ENCODE data around the gene NOL12. TPM values are rescaled to one million over a fixed set of nuclear protein-coding genes. Genes with fewer than 3 reads are reported as not detected.

The NOL12 gene
- total RNA-seq, 1 donor from 2014 or later, result 59.0 TPM

DNA sequence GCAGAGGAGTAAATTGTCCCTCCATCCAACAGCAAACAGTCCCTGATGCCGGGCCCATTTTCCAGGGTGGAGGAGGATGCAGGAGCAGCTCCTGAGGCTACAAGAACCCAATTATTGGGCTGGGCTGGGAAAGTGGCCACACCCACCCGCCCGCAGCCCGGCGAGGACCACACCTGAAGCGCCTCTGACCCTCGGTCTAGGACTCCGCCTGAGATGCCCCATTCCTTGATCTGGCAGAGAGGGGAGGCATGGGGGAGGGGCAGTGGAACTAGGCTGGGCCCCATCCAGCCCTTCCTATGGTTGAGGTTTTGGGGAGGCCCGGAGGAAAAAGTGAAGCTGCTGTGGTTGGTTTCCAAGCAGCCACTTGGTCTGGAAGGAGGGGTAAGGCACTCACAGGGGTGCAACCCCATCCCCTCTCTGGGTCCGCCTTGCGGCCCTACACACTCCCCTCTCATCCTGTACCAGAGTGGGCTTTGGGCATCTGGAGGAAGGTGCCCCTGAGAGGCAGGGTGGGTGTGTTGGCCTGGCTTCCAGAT is 13.2 kb upstream of the NOL12 start:
- Histone ChIP-seq H3K36me3 (ENCODE audit: control insufficient read depth, insufficient read depth, low read length) (no peaks in the 10 kb centered on the region), H3K4me3 (ENCODE audit: low read depth, low read length) (no peak overlapping the region), H3K27me3 (ENCODE audit: control insufficient read depth, insufficient read depth, low read length) (no peaks in the 10 kb centered on the region)
- TF ChIP-seq, protein P1, sequence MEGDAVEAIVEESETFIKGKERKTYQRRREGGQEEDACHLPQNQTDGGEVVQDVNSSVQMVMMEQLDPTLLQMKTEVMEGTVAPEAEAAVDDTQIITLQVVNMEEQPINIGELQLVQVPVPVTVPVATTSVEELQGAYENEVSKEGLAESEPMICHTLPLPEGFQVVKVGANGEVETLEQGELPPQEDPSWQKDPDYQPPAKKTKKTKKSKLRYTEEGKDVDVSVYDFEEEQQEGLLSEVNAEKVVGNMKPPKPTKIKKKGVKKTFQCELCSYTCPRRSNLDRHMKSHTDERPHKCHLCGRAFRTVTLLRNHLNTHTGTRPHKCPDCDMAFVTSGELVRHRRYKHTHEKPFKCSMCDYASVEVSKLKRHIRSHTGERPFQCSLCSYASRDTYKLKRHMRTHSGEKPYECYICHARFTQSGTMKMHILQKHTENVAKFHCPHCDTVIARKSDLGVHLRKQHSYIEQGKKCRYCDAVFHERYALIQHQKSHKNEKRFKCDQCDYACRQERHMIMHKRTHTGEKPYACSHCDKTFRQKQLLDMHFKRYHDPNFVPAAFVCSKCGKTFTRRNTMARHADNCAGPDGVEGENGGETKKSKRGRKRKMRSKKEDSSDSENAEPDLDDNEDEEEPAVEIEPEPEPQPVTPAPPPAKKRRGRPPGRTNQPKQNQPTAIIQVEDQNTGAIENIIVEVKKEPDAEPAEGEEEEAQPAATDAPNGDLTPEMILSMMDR (IDR thresholded peaks at IDR 0.05; ENCODE audit: insufficient read depth, low read length, poor library complexity, severe bottlenecking), result no peak
- DNase-seq (ENCODE audit: low read depth), result no peak

DNA sequence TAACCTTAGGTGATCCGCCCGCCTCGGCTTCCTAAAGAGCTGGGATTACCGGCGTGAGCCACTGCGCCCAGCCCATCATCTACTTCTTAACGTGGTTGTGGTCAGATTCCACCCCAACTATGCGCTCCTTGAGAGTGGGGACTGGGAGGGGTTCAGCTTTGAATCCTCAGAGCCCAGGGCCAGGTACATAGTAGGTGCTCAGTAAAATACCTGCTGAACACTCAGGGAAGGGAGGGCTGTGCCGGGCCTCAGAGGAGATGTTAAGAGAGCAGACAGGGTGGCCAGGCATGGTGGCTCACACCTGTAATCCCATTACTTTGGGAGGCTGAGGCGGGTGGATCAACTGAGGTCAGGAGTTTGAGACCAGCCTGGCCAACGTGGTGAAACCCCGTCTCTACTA is 11.9 kb upstream of the NOL12 start:
- H3K27me3 ChIP-seq (ENCODE audit: control insufficient read depth, insufficient read depth, low read length), result no peaks in the 10 kb centered on the region
- H3K36me3 ChIP-seq (ENCODE audit: control insufficient read depth, insufficient read depth, low read length), result peaks cover 2% of the 10 kb centered on the region
- no peak for DNase-seq (ENCODE audit: low read depth)
- TF ChIP-seq, protein P1 (IDR thresholded peaks at IDR 0.05; ENCODE audit: insufficient read depth, low read length, poor library complexity, severe bottlenecking), result no peak
- no peak overlapping the region for H3K4me3 ChIP-seq (ENCODE audit: low read depth, low read length)

DNA sequence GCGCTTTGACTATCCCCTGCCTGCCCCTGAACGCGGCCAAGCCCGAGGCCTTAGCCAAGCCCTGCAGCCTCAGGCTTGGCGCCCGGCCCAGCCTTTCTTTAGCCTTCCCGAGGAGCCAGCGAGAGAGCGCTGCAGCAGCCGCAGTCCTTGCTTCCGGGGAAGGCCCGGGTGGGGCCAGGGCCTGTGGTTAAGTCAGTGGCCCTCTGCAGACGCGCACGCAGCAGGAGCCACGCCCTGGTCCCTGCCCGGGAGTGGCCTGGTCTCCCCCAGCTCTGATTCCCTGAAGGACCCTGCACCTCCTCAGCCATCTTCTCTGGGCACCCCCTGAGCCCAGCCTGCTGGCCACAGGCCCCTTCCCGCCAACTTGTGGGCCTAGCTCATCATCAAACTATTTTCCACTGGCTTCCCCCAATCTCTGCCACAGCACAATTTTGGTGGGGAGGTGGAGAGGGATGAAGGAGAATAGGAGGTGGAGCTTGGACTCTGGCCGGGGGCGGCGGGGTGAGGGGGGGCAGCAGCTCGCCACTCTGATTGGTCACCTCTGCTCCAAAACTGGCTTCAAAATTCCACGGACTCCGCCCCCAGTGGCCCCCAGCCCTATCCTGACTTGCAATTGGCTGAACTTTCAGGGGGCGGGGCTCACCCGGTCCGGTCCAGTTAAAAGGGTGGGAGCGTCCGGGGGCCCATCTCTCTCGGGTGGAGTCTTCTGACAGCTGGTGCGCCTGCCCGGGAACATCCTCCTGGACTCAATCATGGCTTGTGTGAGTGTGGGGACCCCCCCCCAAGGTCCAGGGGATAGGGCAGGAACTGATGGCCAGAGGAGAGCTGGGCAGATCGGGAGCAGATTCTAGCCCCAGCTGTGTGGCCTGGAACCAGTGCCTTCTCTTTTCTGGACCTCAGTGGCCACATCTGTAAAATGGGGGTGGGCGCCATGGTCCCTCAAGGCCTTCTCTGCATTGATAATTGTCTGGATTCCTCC is 10.9 kb upstream of the NOL12 start, which contains the start of gene LGALS1:
LGALS1 (plus strand) TSS at position 686 of the 979 bp plus-strand sequence; CDS start at position 753, 67 bp downstream.
- no peaks in the 10 kb centered on the region for H3K27me3 ChIP-seq (ENCODE audit: control insufficient read depth, insufficient read depth, low read length)
- TF ChIP-seq, protein P1 (IDR thresholded peaks at IDR 0.05; ENCODE audit: insufficient read depth, low read length, poor library complexity, severe bottlenecking), result peak; percentile 22
- DNase-seq (ENCODE audit: low read depth), result peak; percentile 79

DNA sequence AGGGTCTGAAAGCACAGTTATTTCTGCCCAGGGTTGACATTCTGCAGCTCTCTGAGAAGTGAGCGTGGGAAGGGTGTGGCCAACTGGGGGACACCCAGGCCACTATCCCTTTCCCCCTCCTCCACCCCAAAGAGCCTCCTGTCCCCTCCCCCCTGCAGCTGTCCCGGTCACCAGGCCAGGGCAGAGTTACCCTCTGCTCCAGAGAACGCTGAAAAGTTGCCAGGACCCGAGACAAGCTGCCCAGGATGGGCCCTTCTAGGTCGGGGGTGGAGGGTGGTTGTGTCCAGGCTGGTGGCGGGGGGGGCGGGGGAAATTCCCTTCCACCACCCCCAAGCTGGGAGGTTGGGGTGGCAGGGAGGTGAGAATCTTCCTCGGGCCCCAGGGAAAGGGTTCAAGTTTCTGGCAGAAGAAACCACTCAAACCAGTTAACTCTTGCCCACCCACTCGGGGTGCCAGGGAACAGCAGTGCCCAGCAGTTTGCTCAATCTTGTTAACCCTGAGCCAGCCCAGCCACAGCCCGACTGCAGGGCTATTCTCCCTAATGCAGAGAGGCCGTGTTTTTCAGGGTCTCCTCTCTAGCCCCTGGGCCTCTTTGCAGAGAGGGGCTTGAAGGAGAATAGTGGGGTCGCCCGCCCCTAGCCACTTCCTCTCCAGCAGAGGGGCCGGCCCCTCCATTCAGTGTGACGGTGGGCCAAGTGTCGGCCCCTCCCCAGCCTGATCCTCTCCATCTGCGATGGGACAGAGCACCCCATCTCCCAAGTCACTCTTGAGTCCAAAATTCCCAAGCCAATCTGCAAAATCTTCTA is 10.0 kb upstream of the NOL12 start:
- DNase-seq (ENCODE audit: low read depth), result no peak
- Histone ChIP-seq H3K27me3 (ENCODE audit: control insufficient read depth, insufficient read depth, low read length) (no peaks in the 10 kb centered on the region), H3K36me3 (ENCODE audit: control insufficient read depth, insufficient read depth, low read length) (peaks cover 2% of the 10 kb centered on the region), H3K4me3 (ENCODE audit: low read depth, low read length) (peak overlapping the region; percentile 50)
- TF ChIP-seq, protein P1 (IDR thresholded peaks at IDR 0.05; ENCODE audit: insufficient read depth, low read length, poor library complexity, severe bottlenecking), result no peak

More for the DNA sequence above, 10.9 kb upstream of the NOL12 start, which contains the start of gene LGALS1:
- peak within 1 kb of the TSS; percentile 50 for H3K4me3 ChIP-seq (ENCODE audit: low read depth, low read length)
- peaks cover 2% of the 10 kb centered on the region for H3K36me3 ChIP-seq (ENCODE audit: control insufficient read depth, insufficient read depth, low read length)

DNA sequence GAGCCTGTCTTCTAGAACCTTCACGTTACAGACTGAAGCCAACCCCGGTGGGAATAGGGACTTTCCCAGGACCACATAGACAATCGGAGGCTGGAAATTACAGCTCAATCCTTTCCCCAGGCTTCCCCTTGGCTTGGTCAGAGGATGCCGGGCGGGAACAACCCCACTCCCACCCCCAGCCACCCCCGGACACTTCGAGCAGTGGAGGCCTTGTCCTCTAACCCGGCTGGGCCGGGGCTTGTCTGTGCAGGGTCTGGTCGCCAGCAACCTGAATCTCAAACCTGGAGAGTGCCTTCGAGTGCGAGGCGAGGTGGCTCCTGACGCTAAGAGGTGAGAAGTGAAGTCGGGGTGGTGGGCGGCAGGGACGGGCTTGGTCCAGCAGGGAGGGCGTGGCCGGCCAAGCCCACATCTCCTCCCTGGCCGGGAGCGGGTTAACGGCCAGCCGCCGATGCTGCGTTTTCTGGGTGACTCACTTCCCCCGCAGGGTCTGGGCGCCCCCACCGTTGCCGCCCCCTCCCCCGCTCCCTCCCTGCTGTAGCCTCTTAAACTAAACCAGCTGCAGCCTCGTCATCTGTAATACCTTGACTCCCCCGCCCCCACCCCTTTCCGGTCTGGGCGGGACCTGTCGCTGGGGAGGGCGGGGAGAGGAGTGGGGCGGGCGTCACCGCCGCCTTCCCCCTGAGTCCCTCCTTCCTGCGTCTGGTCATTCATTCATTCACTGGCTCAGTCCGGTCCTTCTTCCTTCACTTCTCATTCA is 9.2 kb upstream of the NOL12 start:
- TF ChIP-seq, protein P1 (IDR thresholded peaks at IDR 0.05; ENCODE audit: insufficient read depth, low read length, poor library complexity, severe bottlenecking), result no peak
- H3K27me3 ChIP-seq (ENCODE audit: control insufficient read depth, insufficient read depth, low read length), result no peaks in the 10 kb centered on the region
- DNase-seq (ENCODE audit: low read depth), result peak; percentile 77
- peak overlapping the region; percentile 50 for H3K4me3 ChIP-seq (ENCODE audit: low read depth, low read length)
- peaks cover 2% of the 10 kb centered on the region for H3K36me3 ChIP-seq (ENCODE audit: control insufficient read depth, insufficient read depth, low read length)
